ENCODE measurements around the gene WEE2.

Gene WEE2

GRCh38 chr7:141717450-141717849, 9.3 kb downstream of the WEE2 start:
- no peak for TF ChIP-seq CTCF (IDR thresholded peaks at IDR 0.05)

- TF ChIP-seq CTCF (IDR thresholded peaks at IDR 0.05) = no peak
Observed at GRCh38 chr7:141722529-141722928, 14.4 kb downstream of the WEE2 start.

- no peak for TF ChIP-seq CTCF (IDR thresholded peaks at IDR 0.05)
Observed at GRCh38 chr7:141729020-141729419, 20.9 kb downstream of the WEE2 start.

- TF ChIP-seq CTCF (IDR thresholded peaks at IDR 0.05) = no peak
Observed at GRCh38 chr7:141731476-141732149, 23.5 kb downstream of the WEE2 start.

GRCh38 chr7:141737118-141737835, 29.1 kb downstream of the WEE2 start:
- TF ChIP-seq CTCF (IDR thresholded peaks at IDR 0.05) = no peak

GRCh38 chr7:141737836-141738591, 29.9 kb downstream of the WEE2 start, which contains the start of gene SSBP1:
TSS of gene SSBP1 (plus strand) at chr7:141738358. CDS start at chr7:141739167, 809 bp downstream.
- peak; percentile 84 for TF ChIP-seq CTCF (IDR thresholded peaks at IDR 0.05)

GRCh38 chr7:141738592-141739013, 30.4 kb downstream of the WEE2 start:
- TF ChIP-seq CTCF (IDR thresholded peaks at IDR 0.05) = no peak
